SK-N-SH (cell line): ENCODE data around the gene KCNAB1. TPM values are rescaled to one million over a fixed set of nuclear protein-coding genes. Genes with fewer than 3 reads are reported as not detected.

ENCODE experiments used
- CTCF ChIA-PET: fragments of 300-600, 350-600 bp; formaldehyde crosslinking; extraction: SDS; loops from one replicate; lab custom pipeline; 2021; lab: Yijun Ruan, JAX
- POLR2A ChIA-PET: fragments of 350-600 bp; sonication (Branson Sonifier 250); formaldehyde crosslinking; extraction: SDS; loops from one replicate; lab custom pipeline; 2020; ENCODE audit warnings: antibody characterized with exemption, inconsistent platforms; lab: Yijun Ruan, JAX
- DNase-seq: peaks from one replicate; pipeline ENCODE4 v3.0.0; 2012
- H2AFZ ChIP-seq: fragments of 200-600 bp; sonication (generic); 2 replicates; pipeline ENCODE4 v1.8.1; 2016; ENCODE audit warnings: antibody characterized with exemption, mild to moderate bottlenecking, low read depth
- H3F3A ChIP-seq: fragments of 200-600 bp; sonication (generic); replicated peaks from 2 replicates; pipeline ENCODE3; 2016; ENCODE audit warnings: antibody characterized with exemption, mild to moderate bottlenecking; ENCODE audit not compliant: insufficient read depth
- H3K27ac ChIP-seq, 2 experiments: fragments of 200-500 bp in 1 of 2; fragments of 200-600 bp in 1 of 2; sonication (Bioruptor generic) in 1 of 2; sonication (generic), shearing (Covaris generic) in 1 of 2; 2 replicates each; pipeline versions ENCODE4 v1.5.1 to v1.6.1; 2014 to 2016; ENCODE audit warnings: low read depth in 2 of 2, inconsistent platforms in 1 of 2, low read length in 1 of 2, mild to moderate bottlenecking in 1 of 2, mixed read lengths in 1 of 2
- H3K27me3 ChIP-seq: fragments of 200-600 bp; sonication (generic), shearing (Covaris generic); 2 replicates; pipeline ENCODE4 v1.6.1; 2016; ENCODE audit warnings: mixed run types; ENCODE audit not compliant: insufficient read depth
- H3K36me3 ChIP-seq, 2 experiments: fragments of 200-500 bp in 1 of 2; fragments of 200-600 bp in 1 of 2; sonication (Bioruptor generic) in 1 of 2; sonication (generic) in 1 of 2; replicated peaks in 1 of 2; 2 replicates each; pipeline versions ENCODE3 to v1.5.1; 2014 to 2016; ENCODE audit warnings: low read length in 1 of 2, mild to moderate bottlenecking in 1 of 2; ENCODE audit not compliant: insufficient read depth in 2 of 2, control insufficient read depth in 1 of 2
- H3K4me1 ChIP-seq, 2 experiments: fragments of 200-500 bp in 1 of 2; fragments of 200-600 bp in 1 of 2; sonication (Bioruptor generic) in 1 of 2; sonication (generic), shearing (Covaris generic) in 1 of 2; 2 replicates each; pipeline versions ENCODE4 v1.5.1 to v1.6.1; 2014 to 2016; ENCODE audit warnings: low read depth in 1 of 2, low read length in 1 of 2, mixed run types in 1 of 2; ENCODE audit not compliant: insufficient read depth in 2 of 2, control insufficient read depth in 1 of 2
- H3K4me2 ChIP-seq: fragments of 200-600 bp; sonication (generic), shearing (Covaris generic); 2 replicates; pipeline ENCODE4 v1.6.1; 2017; ENCODE audit warnings: mixed run types
- H3K4me3 ChIP-seq, 2 experiments: fragments of 200-500 bp in 1 of 2; fragments of 200-600 bp in 1 of 2; sonication (Bioruptor generic) in 1 of 2; sonication (generic), shearing (Covaris generic) in 1 of 2; 2 replicates each; pipeline versions ENCODE4 v1.5.1 to v1.8.1; 2014 to 2016; ENCODE audit warnings: low read depth in 2 of 2, inconsistent platforms in 1 of 2, low read length in 1 of 2, mild to moderate bottlenecking in 1 of 2, mixed read lengths in 1 of 2, moderate library complexity in 1 of 2
- H3K79me2 ChIP-seq: fragments of 200-600 bp; sonication (generic); 2 replicates; pipeline ENCODE4 v1.8.1; 2017; ENCODE audit warnings: mild to moderate bottlenecking; ENCODE audit not compliant: insufficient read depth
- H3K9ac ChIP-seq: fragments of 200-600 bp; sonication (generic); 2 replicates; pipeline ENCODE4 v1.6.1; 2017; ENCODE audit warnings: mixed run types
- H3K9me2 ChIP-seq: fragments of 200-600 bp; sonication (generic); 2 replicates; pipeline ENCODE4 v1.6.1; 2017; ENCODE audit warnings: mixed run types
- H3K9me3 ChIP-seq: fragments of 200-600 bp; sonication (generic); 2 replicates; pipeline ENCODE4 v1.6.1; 2017; ENCODE audit warnings: mixed run types, mild to moderate bottlenecking, moderate library complexity
- H4K20me1 ChIP-seq: fragments of 200-600 bp; sonication (generic); 2 replicates; pipeline ENCODE4 v1.6.1; 2017; ENCODE audit warnings: mild to moderate bottlenecking, mixed run types; ENCODE audit not compliant: insufficient read depth
- CHD2 ChIP-seq: fragments of 150-350 bp; IDR thresholded peaks from 2 replicates; pipeline ENCODE4 v1.6.1; 2018; ENCODE audit warnings: low read length; ENCODE audit not compliant: partially characterized antibody
- CTCF ChIP-seq: fragments of 200-600 bp; sonication (generic); IDR thresholded peaks from 2 replicates; pipeline ENCODE4 v1.6.1; 2017; ENCODE audit warnings: antibody characterized with exemption, mild to moderate bottlenecking, moderate library complexity
- EP300 ChIP-seq, 2 experiments: IDR thresholded peaks; 2 replicates each; pipeline versions ENCODE4 v1.4.0 to v1.6.1; 2012; ENCODE audit warnings: borderline replicate concordance in 1 of 2, low read depth in 1 of 2, low read length in 1 of 2
- EZH2phosphoT487 ChIP-seq: fragments of 200-600 bp; sonication (generic); IDR thresholded peaks from 2 replicates; pipeline ENCODE4 v1.6.1; 2017; ENCODE audit warnings: low read depth, mixed run types, mild to moderate bottlenecking, antibody characterized with exemption, moderate library complexity, borderline replicate concordance
- FOSL2 ChIP-seq: IDR thresholded peaks from 2 replicates; pipeline ENCODE4 v1.4.0; 2012; ENCODE audit warnings: low read depth, mild to moderate bottlenecking, moderate library complexity, borderline replicate concordance
- FOXJ3 ChIP-seq: sonication (generic); formaldehyde crosslinking; IDR thresholded peaks from 2 replicates; pipeline ENCODE4 v1.5.1; 2020; ENCODE audit warnings: mild to moderate bottlenecking, missing genetic modification reagents
- FOXM1 ChIP-seq: IDR thresholded peaks from 2 replicates; pipeline ENCODE4 v1.4.0; 2012; ENCODE audit warnings: low read depth, mild to moderate bottlenecking
- GATA2 ChIP-seq: sonication (generic); formaldehyde crosslinking; IDR thresholded peaks from 2 replicates; pipeline ENCODE4 v1.5.0; 2020; ENCODE audit warnings: mild to moderate bottlenecking, missing genetic modification reagents
- JUND ChIP-seq: IDR thresholded peaks from 2 replicates; pipeline ENCODE4 v1.4.0; 2012
- MAX ChIP-seq: IDR thresholded peaks from 2 replicates; pipeline ENCODE4 v1.4.0; 2012; ENCODE audit warnings: low read depth
- MEF2A ChIP-seq: IDR thresholded peaks from 2 replicates; pipeline ENCODE4 v1.4.0; 2012; ENCODE audit warnings: low read depth, borderline replicate concordance
- NFIC ChIP-seq: IDR thresholded peaks from 2 replicates; pipeline ENCODE4 v1.4.0; 2012; ENCODE audit warnings: borderline replicate concordance
- NRF1 ChIP-seq: IDR thresholded peaks from 2 replicates; pipeline ENCODE4 v1.6.1; 2012; ENCODE audit warnings: low read depth, mild to moderate bottlenecking, low read length
- POLR2AphosphoS5 ChIP-seq: IDR thresholded peaks from 2 replicates; pipeline ENCODE4 v1.6.1; 2012; ENCODE audit warnings: low read depth, low read length
- RAD21 ChIP-seq: IDR thresholded peaks from 2 replicates; pipeline ENCODE4 v1.6.1; 2012; ENCODE audit warnings: mild to moderate bottlenecking, low read length
- RCOR1 ChIP-seq: fragments of 150-350 bp; IDR thresholded peaks from 2 replicates; pipeline ENCODE4 v1.6.1; 2017; ENCODE audit warnings: antibody characterized with exemption, low read length
- REST ChIP-seq: IDR thresholded peaks from 2 replicates; pipeline ENCODE4 v1.6.1; 2012; ENCODE audit warnings: mild to moderate bottlenecking, low read depth, low read length, moderate library complexity
- RFX5 ChIP-seq: IDR thresholded peaks from 2 replicates; pipeline ENCODE4 v1.6.1; 2012; ENCODE audit warnings: mild to moderate bottlenecking, improper control_type of control experiment, low read length
- RXRA ChIP-seq: IDR thresholded peaks from 2 replicates; pipeline ENCODE4 v1.4.0; 2012; ENCODE audit warnings: low read depth, mild to moderate bottlenecking, borderline replicate concordance
- SIN3A ChIP-seq: IDR thresholded peaks from 2 replicates; pipeline ENCODE4 v1.6.1; 2012; ENCODE audit warnings: low read depth, mild to moderate bottlenecking, low read length, moderate library complexity, borderline replicate concordance
- SMC3 ChIP-seq: IDR thresholded peaks from 2 replicates; pipeline ENCODE4 v1.6.1; 2012; ENCODE audit warnings: low read depth, low read length, improper control_type of control experiment
- TAF1 ChIP-seq: IDR thresholded peaks from 2 replicates; pipeline ENCODE4 v1.6.1; 2012; ENCODE audit warnings: low read depth, mild to moderate bottlenecking, low read length, moderate library complexity, borderline replicate concordance
- TCF12 ChIP-seq: IDR thresholded peaks from 2 replicates; pipeline ENCODE4 v1.4.0; 2012
- TEAD4 ChIP-seq: IDR thresholded peaks from 2 replicates; pipeline ENCODE4 v1.4.0; 2012; ENCODE audit warnings: mild to moderate bottlenecking, borderline replicate concordance; ENCODE audit not compliant: insufficient read depth
- WGBS: methylation state at CpG from one replicate; pipeline ENCODE4 v1.1.6; 2017; ENCODE audit warnings: low lambda C conversion rate; 5-methylcytosine and 5-hydroxymethylcytosine counted together
- polyA plus RNA-seq, 3 experiments: library from polyadenylated mRNA; depleted of rRNA; stranded (reverse); fragments of >200 nt; gene quantifications; 2 replicates each; pipeline ENCODE4 v1.2.3, GENCODE V29; 2012

The KCNAB1 gene
- polyA plus RNA-seq, 1 of the 3 experiments (the other 2 are of a cell fraction) = 82.1 TPM

- no peak for TF ChIP-seq FOXM1
- no peak for TF ChIP-seq RFX5
- TF ChIP-seq TCF12 = no peak
- no peak for TF ChIP-seq SMC3
- no peak for TF ChIP-seq RAD21
- no peak for TF ChIP-seq CTCF
Measured at GRCh38 chr3:156215751-156216150, 95.4 kb downstream of the KCNAB1 start (continued).

GRCh38 chr3:156216216-156216615 is 95.8 kb downstream of the KCNAB1 start:
- Histone ChIP-seq H3K36me3 (no peaks in the 10 kb centered on the region), H3K27ac (no peak overlapping the region), H3K27me3 (no peaks in the 10 kb centered on the region), H2AFZ (peak overlapping the region; percentile 1; the same call in 1 of the 2 replicates), H4K20me1 (no peaks in the 10 kb centered on the region), H3F3A (peaks cover 18% of the 10 kb centered on the region), H3K79me2 (no peaks in the 10 kb centered on the region), H3K4me2 (no peak overlapping the region), H3K4me1 (peaks cover 2 to 8% of the 10 kb centered on the region in 2 experiments; a peak in 2 of 4 replicates), H3K9me3 (no peaks in the 10 kb centered on the region), H3K4me3 (no peak overlapping the region), H3K9ac (no peak overlapping the region), H3K9me2 (no peaks in the 10 kb centered on the region)
- ChIA-PET POLR2A (no interaction called here), CTCF (interaction anchor here (0.7 to 0.9 kb wide), 2 partner anchors 114 to 265 kb away, joined by 3 read pairs; no protein-coding TSS in a partner anchor)
- TF ChIP-seq MEF2A = no peak
- TF ChIP-seq FOXJ3 (CRISPR knock-in tag) = no peak
- TF ChIP-seq RCOR1 = no peak
- no peak for TF ChIP-seq TAF1
- TF ChIP-seq REST = no peak
- TF ChIP-seq FOSL2 = no peak
- no peak for TF ChIP-seq CHD2
- no peak for TF ChIP-seq TEAD4
- TF ChIP-seq NFIC = no peak
- TF ChIP-seq RAD21 = no peak
- TF ChIP-seq MAX = no peak
- no peak for TF ChIP-seq JUND
- TF ChIP-seq EZH2phosphoT487 = no peak
- TF ChIP-seq EP300 (IDR thresholded peaks at IDR 0.05; ENCODE audit: borderline replicate concordance in 1 of 2, low read depth in 1 of 2, low read length in 1 of 2) = no peak
- no peak for TF ChIP-seq RXRA
- no peak for TF ChIP-seq GATA2
- TF ChIP-seq SIN3A = no peak
- no peak for TF ChIP-seq POLR2AphosphoS5
- TF ChIP-seq SMC3 = no peak
- TF ChIP-seq NRF1 = no peak
- no peak for DNase-seq
- WGBS = 75% methylated on average over 2 of the region's 2 CpGs
